MCF 10A (cell line): ENCODE results near the gene ABCC12. TPM values are rescaled to one million over a fixed set of nuclear protein-coding genes. Genes with fewer than 3 reads are reported as not detected.

ENCODE experiments used
- BruUV-seq: library from RNA; stranded (reverse); fragments of 400-500 nt; replicated peaks from 2 replicates; lab custom pipeline; 2021; lab: Mats Ljungman, UMichigan
- CTCF ChIA-PET: fragments of 300-600 bp; sonication (Branson Sonifier 250); formaldehyde crosslinking; extraction: SDS; loops from one replicate; lab custom pipeline; 2021; ENCODE audit warnings: antibody characterized with exemption, inconsistent platforms; lab: Yijun Ruan, JAX
- POLR2A ChIA-PET: fragments of 300-600, 350-650 bp; sonication (Branson Sonifier 250); formaldehyde crosslinking; extraction: SDS; loops from one replicate; lab custom pipeline; 2020; ENCODE audit warnings: antibody characterized with exemption, inconsistent platforms; lab: Yijun Ruan, JAX
- DNase-seq: peaks from one replicate; pipeline ENCODE4 v3.0.0-alpha.2; 2018; ENCODE audit not compliant: unreplicated experiment
- H3K27ac Mint-ChIP-seq: one replicate; pipeline ENCODE4 v1.8.0; 2022; ENCODE audit warnings: mild to moderate bottlenecking, low read depth, mixed read lengths; ENCODE audit not compliant: unreplicated experiment
- H3K27me3 Mint-ChIP-seq: one replicate; pipeline ENCODE4 v1.8.0; 2022; ENCODE audit warnings: mixed read lengths; ENCODE audit not compliant: insufficient read depth, unreplicated experiment
- H3K36me3 Mint-ChIP-seq: one replicate; pipeline ENCODE4 v1.8.0; 2022; ENCODE audit warnings: mild to moderate bottlenecking, moderate library complexity, mixed read lengths; ENCODE audit not compliant: insufficient read depth, unreplicated experiment
- H3K4me1 Mint-ChIP-seq: one replicate; pipeline ENCODE4 v1.8.0; 2022; ENCODE audit warnings: mixed read lengths; ENCODE audit not compliant: insufficient read depth, unreplicated experiment
- H3K4me3 Mint-ChIP-seq: one replicate; pipeline ENCODE4 v1.8.0; 2022; ENCODE audit warnings: mild to moderate bottlenecking, moderate library complexity, mixed read lengths; ENCODE audit not compliant: unreplicated experiment
- H3K9me3 Mint-ChIP-seq: one replicate; pipeline ENCODE4 v1.8.0; 2022; ENCODE audit warnings: mixed read lengths; ENCODE audit not compliant: unreplicated experiment
- intact Hi-C: fragments of 100-400 bp; cut with micrococcal nuclease; formaldehyde crosslinking; loops from 2 replicates; pipeline ENCODE4 v1.14.1; 2022
- total RNA-seq: library from RNA; stranded (reverse); gene quantifications from 2 replicates; pipeline ENCODE4 v1.2.3, GENCODE V29; 2022
- TF ChIP-seq, protein P1 (sequence below): fragments of 200-600 bp; IDR thresholded peaks from one replicate; pipeline ENCODE4 v1.8.0; 2022; ENCODE audit warnings: antibody characterized with exemption, mild to moderate bottlenecking; ENCODE audit not compliant: unreplicated experiment

Gene ABCC12
- total RNA-seq, 1 experiment from 2014 or later: not detected

DNA sequence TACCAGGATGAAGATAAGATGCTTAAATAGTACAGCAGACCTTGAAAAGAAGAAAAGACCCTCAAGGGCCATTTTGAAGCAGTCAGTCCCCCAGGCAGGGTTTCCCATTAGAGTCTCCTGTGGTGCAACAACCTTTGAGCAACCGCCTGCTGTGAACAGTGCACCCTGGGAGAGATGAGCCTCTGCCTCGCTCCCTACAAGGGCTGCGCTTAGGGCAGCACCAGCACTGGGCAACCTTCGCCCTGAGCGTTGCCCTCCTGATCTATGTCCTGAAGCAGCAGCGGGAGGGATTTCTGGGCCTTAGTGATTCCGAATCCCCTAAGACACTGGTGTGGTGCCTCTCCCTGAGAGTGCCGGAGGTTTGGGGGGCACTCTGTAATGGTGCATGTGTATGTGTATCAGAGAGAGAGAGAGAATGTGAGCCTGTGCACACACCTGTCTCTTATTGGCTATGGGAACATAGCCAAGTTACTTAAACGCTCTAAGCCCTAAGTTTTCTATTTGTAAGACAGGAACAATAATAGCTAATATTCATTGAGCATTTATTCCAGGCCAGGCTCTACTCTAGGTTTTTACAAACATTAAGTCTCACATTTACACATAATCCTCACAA, 25.2 kb upstream of the ABCC12 start:
- TF ChIP-seq, protein P1, sequence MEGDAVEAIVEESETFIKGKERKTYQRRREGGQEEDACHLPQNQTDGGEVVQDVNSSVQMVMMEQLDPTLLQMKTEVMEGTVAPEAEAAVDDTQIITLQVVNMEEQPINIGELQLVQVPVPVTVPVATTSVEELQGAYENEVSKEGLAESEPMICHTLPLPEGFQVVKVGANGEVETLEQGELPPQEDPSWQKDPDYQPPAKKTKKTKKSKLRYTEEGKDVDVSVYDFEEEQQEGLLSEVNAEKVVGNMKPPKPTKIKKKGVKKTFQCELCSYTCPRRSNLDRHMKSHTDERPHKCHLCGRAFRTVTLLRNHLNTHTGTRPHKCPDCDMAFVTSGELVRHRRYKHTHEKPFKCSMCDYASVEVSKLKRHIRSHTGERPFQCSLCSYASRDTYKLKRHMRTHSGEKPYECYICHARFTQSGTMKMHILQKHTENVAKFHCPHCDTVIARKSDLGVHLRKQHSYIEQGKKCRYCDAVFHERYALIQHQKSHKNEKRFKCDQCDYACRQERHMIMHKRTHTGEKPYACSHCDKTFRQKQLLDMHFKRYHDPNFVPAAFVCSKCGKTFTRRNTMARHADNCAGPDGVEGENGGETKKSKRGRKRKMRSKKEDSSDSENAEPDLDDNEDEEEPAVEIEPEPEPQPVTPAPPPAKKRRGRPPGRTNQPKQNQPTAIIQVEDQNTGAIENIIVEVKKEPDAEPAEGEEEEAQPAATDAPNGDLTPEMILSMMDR: no peak
- H3K4me1 Mint-ChIP-seq: no peaks in the 10 kb centered on the region
- no TSS peak for BruUV-seq
- no peaks in the 10 kb centered on the region for H3K36me3 Mint-ChIP-seq
- DNase-seq: no peak
- POLR2A ChIA-PET: interaction anchor here (0.6 kb wide), 1 partner anchor 74 kb away, joined by 3 read pairs; no protein-coding TSS in a partner anchor
- intact Hi-C loops: no loop called here
- no peak overlapping the region for H3K4me3 Mint-ChIP-seq
- H3K27ac Mint-ChIP-seq: no peak overlapping the region
- no peaks in the 10 kb centered on the region for H3K27me3 Mint-ChIP-seq
- CTCF ChIA-PET: interaction anchor here (0.6 to 4.0 kb wide), 2 partner anchors 16 to 74 kb away, joined by 4 to 16 read pairs; no protein-coding TSS in a partner anchor
- H3K9me3 Mint-ChIP-seq: no peaks in the 10 kb centered on the region

DNA sequence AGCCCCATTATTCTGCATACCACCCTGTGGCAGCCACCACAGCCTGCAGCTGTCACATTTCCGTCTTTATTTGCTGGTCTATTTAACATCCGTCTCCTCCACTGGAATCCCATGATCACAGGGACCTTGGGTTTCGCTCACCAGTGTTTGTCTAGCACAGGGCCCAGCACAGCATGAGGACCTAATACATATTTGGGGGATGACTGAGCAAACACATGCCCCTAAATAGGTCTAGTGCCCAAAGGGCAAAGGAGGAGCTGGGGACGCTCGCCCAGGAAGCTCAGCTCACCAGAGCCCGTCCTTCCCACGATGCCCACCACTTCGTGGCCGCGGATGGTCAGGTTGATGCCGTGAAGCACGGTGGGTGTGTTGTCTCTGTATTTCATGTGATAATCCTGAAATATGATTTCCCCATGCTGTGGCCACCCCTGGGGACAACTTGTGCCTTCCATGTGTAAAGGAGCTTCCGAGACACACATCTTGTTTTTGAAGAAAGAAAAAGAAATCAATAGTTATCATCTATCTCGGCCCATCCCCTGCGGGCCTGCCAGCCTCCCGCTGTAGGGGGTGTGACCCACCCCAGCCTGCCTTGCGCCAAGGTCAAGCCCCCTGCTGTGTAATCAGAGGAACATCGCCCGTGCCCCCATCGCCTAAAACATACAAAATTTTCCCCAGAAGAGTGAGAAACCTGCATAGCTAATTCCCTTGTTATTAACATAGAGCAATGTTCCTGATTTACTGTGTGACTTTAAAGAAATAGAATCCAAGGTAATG, 21.0 kb upstream of the ABCC12 start:
- Mint-ChIP-seq H3K4me1 (no peaks in the 10 kb centered on the region), H3K27me3 (no peaks in the 10 kb centered on the region), H3K36me3 (no peaks in the 10 kb centered on the region), H3K27ac (no peak overlapping the region), H3K9me3 (no peaks in the 10 kb centered on the region), H3K4me3 (no peak overlapping the region)
- TF ChIP-seq, protein P1: no peak
- ChIA-PET POLR2A (no interaction called here), CTCF (interaction anchor here (1.6 to 4.3 kb wide), 2 partner anchors 12 kb away, joined by 6 to 35 read pairs; no protein-coding TSS in a partner anchor)
- DNase-seq: no peak
- intact Hi-C loops: no loop called here
- BruUV-seq: no TSS peak

DNA sequence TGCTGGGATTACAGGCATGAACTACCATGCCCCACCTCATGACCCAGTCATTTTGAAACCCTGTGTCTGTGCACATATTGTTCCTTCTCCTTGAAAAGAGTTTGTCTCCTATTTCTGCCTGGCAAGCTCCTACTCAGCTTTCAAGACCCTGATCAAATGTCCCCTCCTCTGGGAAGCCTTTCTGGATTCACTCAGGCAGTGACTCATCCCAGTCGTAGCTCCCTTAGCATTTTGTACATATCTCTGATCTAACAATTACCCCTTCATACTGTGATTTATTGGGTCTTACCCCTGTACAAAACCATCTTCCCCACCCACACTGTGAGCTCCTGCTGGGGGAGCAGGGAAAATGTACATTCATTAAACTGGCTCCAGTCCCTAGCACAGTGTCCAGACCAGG, 18.1 kb upstream of the ABCC12 start:
- Mint-ChIP-seq H3K9me3 (no peaks in the 10 kb centered on the region), H3K27ac (no peak overlapping the region), H3K4me1 (no peaks in the 10 kb centered on the region), H3K36me3 (no peaks in the 10 kb centered on the region), H3K27me3 (no peaks in the 10 kb centered on the region), H3K4me3 (no peak overlapping the region)
- DNase-seq: no peak
- intact Hi-C loops: no loop called here
- BruUV-seq: no TSS peak
- CTCF ChIA-PET: interaction anchor here (0.9 to 4.3 kb wide), 3 partner anchors 9 to 353 kb away, joined by 4 to 35 read pairs (median 4); no protein-coding TSS in a partner anchor
- TF ChIP-seq, protein P1: no peak
- POLR2A ChIA-PET: interaction anchor here (0.9 kb wide), 1 partner anchor 16 kb away, joined by 3 read pairs; no protein-coding TSS in a partner anchor

DNA sequence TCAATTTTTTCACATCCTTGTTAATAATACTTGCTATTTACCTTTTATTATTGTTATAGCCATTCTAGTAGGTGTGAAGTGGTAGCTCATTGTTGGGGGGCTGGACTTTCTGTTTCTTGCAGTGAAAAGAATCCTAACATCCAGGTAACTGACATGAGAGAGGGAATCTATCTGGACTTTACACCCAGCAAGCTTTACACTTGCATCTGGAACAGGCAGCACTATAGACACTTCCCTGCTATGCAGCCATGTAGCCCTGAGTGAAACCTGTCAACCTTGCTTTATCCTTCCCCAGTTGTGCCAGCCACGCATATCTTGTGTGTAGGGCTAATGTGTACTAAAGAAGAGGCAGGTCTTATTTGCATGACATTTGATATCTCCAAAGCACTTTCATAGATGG, 16.9 kb upstream of the ABCC12 start:
- no peaks in the 10 kb centered on the region for H3K9me3 Mint-ChIP-seq
- no peaks in the 10 kb centered on the region for H3K27me3 Mint-ChIP-seq
- BruUV-seq: no TSS peak
- no peak overlapping the region for H3K4me3 Mint-ChIP-seq
- POLR2A ChIA-PET: interaction anchor here (1.1 kb wide), 1 partner anchor 18 kb away, joined by 3 read pairs; no protein-coding TSS in a partner anchor
- intact Hi-C loops: no loop called here
- H3K27ac Mint-ChIP-seq: no peak overlapping the region
- no peak for DNase-seq
- no peaks in the 10 kb centered on the region for H3K36me3 Mint-ChIP-seq
- TF ChIP-seq, protein P1: no peak
- CTCF ChIA-PET: interaction anchor here (0.9 kb wide), 2 partner anchors 15 to 1225 kb away, joined by 3 read pairs; no protein-coding TSS in a partner anchor
- no peaks in the 10 kb centered on the region for H3K4me1 Mint-ChIP-seq
